GM18526 (cell line): ENCODE data around the gene GRAP.

Experiments used
- POLR2A ChIP-seq: IDR thresholded peaks from 3 replicates; pipeline ENCODE4 v1.6.1; 2011; ENCODE audit not compliant: insufficient read length; ENCODE audit errors: extremely low read depth

The GRAP gene

DNA sequence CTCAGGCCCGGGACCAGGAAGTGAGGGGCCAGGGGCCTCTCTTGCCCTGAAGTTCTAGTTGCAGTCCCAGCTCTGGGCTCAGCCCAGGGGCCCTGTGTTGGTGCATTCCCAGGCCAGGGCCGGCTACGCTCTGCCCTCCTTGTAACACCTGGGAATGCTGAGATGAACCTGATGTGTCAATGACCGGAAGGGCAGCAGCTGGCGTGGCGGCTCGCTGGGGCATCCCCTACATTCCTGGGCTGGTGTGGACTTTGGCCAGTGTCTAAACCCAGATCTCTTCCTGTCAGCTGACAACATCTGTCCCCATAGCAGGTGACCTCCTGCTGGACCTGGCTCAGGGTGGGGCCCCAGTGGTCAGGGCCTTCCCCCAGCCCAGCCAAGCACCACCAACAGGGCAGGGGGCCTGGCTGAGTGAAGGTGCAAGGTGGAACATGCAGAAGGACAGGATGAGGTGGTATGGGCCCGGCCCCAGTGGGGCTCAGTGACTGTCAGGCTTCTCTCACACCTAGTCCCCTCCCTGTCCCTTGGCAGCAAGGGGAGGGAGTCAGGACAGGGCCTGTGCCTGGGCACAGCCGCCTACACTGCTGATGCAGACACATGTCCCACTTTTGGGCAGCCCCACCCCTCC lies 58.1 kb downstream of the GRAP start:
- no peak for TF ChIP-seq POLR2A

DNA sequence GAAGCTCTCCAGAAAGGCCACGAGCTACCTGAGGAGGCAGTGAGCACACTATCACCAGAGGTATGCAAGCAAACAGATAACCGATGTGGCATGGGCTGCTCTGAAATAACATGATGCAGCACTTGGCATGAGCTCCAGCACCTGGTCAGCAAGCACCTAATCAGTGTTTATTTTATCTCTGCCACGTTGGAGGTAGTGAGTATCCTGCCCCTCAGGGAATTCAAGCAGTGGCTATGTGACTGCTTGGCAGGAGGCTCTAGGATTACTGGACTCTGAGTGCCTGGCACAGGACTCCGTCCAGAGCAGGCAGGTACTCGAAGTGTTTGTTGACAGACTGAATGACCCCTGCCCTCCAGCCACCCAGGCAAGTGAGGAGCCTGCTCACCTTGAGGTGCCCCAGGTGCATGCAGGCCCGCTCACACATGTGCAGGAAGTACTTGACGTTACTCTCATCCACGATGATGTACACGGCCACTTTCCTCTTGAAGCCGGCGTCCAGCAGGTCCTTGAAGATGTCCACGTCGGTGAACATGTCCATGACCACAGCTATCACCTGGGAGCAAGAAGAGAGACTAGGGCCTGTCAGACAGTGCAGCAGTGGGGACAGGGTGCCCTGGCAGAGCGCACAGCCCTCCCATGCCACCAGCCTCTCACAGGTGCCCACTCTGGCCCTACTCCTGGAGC lies 58.8 kb downstream of the GRAP start:
- TF ChIP-seq POLR2A: no peak

DNA sequence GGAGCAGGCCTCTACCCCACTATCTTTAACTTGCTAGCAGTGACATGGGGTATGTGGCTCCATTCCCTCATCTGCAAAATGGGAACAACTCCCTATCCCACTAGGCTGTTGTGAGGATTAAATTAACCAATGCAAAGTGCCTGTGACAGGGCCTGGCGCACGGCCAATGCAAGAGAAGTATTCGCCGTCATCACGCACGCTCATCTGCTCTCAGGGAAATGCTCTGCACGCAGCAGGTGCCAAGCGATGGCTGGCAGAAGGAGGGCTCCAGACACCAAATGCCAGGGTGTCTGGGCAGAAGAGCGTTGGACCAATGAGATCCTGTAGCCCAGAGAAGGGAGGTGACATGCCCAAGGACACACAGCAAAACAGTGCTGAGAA lies 59.5 kb downstream of the GRAP start:
- no peak for TF ChIP-seq POLR2A

DNA sequence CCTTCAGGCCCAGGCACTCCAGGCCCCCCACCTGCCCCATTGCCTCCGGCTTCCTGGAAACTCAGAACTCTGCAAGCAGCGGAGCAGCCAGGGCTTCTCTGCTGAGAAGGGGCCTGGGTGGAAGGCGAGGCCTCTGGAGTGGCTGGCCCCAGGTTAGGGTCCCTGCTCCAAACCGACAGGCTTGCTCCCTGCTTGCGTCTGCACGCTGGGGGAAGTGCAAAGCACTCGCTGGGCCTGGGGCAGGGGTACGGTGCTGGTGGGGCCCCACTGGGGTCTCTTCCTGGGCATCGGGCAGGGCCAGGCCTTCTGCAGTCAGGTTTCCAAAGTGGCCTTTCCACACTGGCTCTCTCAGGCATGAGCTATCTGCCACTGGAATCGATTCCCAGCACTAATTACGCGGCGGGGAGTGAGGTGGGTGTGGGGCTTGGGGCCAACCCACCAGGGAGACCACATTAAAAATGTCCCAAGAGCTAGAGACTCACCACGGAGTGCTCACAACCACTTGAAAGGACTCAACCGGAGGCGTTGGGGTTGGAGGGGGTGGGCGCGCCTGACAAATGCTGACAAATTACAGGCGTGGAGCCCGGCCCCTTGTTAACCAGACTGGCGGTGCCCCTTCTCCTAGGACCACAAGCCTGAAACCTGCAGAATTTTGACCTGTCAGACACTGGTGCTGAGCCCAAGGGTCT lies 60.1 kb downstream of the GRAP start:
- no peak for TF ChIP-seq POLR2A

DNA sequence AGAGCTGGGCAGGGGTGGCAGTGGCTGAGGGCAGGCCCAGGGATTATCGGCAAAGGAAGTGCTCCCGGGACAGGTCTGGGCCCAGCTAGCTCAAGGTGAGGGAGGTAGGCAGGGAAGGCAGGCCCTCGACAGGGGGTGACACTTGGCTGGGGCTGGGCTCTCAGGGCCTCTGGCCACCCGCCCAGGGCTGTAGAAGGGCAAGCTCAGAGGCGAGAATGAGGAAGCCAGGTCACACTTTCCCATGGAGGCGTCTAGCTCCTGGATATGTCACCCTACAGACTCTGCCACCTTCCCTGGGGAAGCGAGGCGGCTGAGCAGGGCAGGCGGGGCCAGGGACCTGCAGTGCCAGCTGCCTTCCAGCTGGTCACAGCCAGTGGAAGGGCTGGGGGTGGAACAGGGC lies 61.3 kb downstream of the GRAP start:
- TF ChIP-seq POLR2A: no peak

DNA sequence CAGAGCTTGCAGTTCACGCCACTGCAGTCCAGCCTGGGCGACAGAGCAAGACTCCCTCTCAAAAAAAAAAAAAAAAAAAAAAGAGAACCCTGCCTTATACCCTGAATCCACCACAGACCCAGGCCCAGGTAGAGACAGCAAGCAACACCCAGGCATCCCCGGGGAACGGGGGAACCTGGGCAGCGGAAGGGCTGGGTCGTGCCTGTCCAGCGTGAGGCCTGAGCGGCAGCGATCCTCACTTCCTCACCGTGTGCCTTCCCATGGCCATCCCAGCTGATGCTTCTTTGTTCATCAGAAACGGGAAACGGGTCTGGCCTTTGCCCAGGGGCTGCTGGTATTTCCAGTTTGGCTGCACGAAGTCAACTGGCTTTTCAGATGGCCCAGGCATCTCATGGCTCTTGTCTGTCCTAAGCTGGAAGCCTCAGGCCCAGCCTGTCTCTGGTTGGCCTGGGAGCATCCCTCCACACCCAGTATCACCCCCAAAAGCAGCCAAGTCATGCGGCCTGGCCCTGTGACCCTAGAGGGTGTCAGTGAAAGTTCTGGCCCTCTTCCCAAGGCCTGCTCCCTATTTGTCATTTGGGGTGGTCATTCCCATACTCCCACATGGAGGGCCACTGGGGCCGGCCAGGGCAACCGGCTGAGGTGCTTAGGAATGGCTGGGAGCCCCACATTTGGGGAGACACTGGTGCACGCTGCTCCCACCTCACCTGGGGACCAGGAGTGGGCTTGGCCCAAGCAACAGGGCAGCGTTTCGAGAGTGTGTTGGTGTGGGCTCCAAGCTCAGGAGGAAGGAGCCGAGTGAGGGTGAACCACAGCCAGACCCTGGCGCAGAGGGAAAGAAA lies 62.3 kb downstream of the GRAP start:
- TF ChIP-seq POLR2A: no peak

DNA sequence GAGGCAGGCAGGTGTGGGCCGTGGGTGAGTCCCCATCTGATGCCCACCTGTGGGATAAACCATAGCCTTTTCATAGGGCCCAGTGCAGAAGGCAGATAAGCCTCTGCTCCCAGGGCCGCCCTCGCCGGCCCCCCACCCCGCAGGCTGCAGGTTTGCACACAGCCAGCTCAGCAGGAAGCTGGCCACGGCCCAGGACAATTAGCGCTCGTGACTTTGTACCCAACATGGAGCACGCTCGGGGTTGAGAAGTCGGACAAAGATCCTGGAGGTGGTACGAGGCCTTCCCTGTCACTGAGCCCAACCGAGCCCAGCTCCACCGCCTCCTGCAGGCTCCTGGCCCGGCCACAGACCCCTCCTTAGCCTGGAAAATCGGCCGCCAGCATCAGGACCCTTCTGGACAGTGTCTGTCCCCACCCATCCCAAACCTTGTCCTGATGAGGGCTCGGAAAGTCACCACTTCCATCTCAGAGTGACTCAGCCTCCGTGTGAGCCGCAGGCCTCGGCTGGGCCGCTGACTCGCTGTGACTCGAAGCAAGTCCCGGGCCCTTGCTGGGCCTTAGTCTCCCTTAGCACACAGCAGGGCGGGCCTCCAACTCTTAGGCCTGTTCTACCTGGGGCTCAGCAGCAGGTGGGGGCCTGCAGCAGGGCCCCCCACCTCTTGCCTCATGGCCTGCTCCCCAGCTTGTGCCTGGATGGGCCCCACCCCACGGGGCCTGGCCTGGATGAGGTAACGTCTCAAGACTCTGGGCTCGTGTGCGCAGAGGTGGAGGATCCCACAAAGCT lies 64.9 kb downstream of the GRAP start:
- TF ChIP-seq POLR2A: no peak

DNA sequence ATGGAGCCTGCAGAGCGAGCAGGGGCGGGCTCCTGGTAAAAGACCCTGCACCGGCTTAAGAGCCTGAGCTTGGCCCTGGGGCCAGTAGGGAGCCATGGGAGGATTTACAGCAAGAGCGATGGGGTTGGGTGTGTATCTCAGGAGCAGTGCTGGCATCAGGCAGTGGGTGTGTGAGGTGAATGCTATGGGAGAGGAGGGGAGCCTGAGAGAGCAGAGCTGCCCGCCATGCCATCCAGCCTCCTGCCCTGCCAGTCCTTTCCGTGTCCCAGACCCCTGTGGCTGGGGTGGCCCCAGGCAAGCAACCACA lies 65.5 kb downstream of the GRAP start:
- TF ChIP-seq POLR2A: no peak

DNA sequence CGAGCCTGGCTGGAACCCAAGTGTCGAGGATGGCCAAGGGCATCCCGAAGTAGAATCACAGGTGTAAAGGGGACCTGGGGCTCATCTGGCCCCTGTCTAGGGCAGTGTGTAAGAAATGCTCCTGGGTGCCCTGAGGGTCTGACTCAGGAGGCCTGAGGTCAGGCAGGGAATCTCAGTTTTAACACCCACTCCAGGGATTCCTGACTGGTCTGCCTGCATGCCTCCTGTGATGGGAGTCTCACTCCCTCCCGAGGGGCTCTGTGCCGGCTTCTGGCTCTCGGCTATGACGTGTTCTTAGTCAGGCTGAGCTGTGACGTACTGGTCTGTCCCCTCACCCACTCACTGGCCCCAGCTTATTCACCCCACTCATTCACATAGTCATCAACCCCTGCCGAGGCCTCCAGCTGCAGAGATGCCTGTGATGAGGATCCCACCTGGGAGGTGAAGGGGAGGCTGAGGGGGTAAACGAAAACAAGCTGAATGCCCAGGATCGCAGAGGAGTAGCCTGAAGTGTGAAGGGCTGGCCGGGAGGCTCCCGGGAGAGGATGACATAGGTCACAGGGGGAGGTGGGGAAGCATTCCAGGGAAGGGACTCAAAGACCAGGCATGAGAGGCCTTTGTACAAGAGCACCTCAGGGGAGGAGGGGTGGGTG lies 65.9 kb downstream of the GRAP start:
- no peak for TF ChIP-seq POLR2A

DNA sequence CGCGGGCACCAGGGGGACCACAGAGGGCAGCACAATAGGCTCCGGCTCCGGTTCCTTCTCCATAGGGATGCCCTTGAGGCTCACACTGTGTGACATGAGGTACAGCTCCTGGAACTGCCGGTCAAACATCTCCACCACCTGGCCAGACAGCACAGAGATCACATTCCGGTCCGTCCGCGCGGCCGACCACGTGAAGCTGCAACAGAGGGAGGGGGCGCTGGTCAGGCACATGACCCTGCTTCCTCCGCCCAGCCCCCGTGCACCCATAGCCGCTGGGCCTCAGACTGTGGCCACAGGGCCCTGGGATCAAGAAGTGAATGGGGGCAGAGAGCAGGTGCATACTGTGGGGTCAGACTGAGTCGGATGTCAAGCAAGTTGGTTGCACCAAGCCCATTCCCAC lies 68.1 kb downstream of the GRAP start:
- TF ChIP-seq POLR2A: no peak

DNA sequence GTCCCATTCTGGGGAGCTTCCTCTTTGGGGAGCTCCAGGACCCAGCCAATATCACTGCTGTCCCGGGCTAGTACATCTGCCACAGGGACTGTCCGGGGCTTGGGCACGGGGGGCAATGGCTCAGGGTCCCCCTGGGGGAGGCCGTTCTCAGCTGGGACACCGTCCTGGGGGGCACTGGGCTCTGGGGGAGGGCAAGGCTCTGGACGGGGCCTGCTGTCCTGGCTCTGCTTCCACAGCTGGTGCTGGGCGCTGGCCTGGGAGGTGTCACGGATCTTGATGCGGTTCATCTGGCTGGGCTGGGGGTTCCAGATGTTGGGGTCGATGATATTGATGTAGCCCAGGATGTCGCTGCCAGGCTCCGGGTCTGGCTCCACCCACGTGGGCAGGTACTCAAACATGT lies 68.7 kb downstream of the GRAP start:
- no peak for TF ChIP-seq POLR2A

DNA sequence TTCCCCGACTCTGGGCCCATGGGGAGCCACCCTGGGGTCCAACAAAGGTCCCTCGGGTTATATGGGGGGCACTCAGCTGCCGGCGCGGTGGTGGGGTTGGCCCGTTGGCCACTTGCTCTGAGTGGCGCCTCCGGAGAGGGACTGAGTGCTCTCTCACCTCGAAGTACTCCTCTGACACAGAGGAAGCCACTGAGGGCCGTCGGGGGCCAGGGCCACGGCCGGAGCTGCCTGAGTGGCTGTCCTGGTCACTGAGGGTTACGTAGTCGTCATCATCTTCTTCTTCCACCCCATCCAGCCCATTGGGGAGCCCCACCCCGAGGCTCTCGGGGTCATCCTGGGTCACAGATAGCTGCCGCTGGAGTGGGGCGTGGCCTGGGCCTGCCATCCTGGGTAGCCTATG lies 69.1 kb downstream of the GRAP start:
- no peak for TF ChIP-seq POLR2A

DNA sequence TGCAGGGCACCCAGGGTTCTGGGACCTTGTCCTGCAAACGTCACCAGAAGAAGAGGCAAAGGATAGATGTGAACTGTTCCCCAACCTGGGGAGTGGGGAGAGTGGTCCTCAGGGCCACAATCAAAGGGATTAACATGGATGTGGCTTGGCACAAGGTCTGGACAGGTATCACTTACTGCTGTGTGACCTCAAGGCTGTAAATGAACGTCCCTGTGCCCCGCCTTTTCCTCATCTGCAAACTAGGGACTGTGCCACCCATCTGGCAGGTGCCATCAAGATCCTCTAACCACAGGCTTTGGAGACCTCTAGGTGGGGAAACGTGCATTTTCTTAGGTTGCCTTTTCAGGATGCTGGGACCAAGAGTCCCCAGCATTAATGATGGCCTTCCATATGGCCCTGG lies 69.7 kb downstream of the GRAP start:
- no peak for TF ChIP-seq POLR2A

DNA sequence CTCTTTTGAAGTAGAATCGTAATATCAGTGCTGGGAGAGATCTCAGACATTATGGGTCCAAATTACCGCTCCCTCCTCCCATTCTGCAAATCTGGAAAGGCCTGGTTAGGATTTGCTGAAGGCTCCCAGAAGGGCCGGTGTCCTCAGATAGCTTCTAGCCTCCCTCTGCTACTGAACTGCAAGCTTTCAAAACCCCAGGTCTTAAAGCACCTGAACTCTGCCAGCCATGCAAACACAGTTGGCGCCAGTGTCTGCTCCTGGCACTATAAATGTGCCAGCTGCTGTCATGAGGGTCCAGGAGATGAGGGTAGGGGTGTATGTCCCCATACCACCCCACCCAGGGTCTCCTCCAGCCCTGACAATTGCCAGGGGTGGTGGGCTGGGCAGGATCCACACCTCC lies 70.6 kb downstream of the GRAP start:
- TF ChIP-seq POLR2A: no peak

DNA sequence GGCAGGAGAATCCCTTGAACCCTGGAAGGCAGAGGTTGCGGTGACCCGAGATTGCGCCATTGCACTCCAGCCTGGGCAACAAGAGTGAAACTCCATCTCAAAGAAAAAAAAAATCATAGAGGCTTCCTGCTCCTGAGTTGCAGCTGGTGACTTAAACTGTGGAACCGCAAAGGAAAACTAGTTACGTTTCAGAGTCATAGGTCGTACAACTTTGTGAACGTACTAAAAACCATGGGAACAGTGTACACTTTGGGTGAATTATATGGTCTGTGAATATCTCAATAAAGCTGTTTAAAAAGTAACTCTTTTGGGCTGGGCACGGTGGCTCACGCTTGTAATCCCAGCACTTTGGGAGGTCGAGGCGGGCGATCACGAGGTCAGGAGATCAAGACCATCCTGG lies 71.2 kb downstream of the GRAP start:
- no peak for TF ChIP-seq POLR2A
